Breast epithelium (tissue), 3 donors: ENCODE measurements around the gene CCDC81.

Experiments
- CTCF ChIP-seq, 3 donors: fragments of 450-650 bp; IDR thresholded peaks; one replicate each; pipeline ENCODE4 v1.5.1; 2016 to 2017; ENCODE audit warnings: antibody characterized with exemption in 3 of 3, mild to moderate bottlenecking in 3 of 3, moderate library complexity in 3 of 3
- POLR2A ChIP-seq: fragments of 450-650 bp; IDR thresholded peaks from one replicate; pipeline ENCODE4 v1.6.1; 2016; ENCODE audit warnings: antibody characterized with exemption, mild to moderate bottlenecking, moderate library complexity
- POLR2AphosphoS5 ChIP-seq, 3 donors: sonication (generic); formaldehyde crosslinking; IDR thresholded peaks; one replicate each; pipeline ENCODE4 v1.6.1; 2017; ENCODE audit warnings: antibody characterized with exemption in 3 of 3

GRCh38 chr11:86440305-86440716 lies 65.6 kb downstream of the CCDC81 start:
- TF ChIP-seq CTCF (IDR thresholded peaks at IDR 0.05) (no peak), POLR2AphosphoS5 (IDR thresholded peaks at IDR 0.05) (no peak), POLR2A (no peak)
